Measurements from ENCODE around the gene PIGR. TPM values are rescaled to one million over a fixed set of nuclear protein-coding genes. Genes with fewer than 3 reads are reported as not detected.

The PIGR gene
- total RNA-seq, 1 experiment from 2014 or later = not detected

DNA sequence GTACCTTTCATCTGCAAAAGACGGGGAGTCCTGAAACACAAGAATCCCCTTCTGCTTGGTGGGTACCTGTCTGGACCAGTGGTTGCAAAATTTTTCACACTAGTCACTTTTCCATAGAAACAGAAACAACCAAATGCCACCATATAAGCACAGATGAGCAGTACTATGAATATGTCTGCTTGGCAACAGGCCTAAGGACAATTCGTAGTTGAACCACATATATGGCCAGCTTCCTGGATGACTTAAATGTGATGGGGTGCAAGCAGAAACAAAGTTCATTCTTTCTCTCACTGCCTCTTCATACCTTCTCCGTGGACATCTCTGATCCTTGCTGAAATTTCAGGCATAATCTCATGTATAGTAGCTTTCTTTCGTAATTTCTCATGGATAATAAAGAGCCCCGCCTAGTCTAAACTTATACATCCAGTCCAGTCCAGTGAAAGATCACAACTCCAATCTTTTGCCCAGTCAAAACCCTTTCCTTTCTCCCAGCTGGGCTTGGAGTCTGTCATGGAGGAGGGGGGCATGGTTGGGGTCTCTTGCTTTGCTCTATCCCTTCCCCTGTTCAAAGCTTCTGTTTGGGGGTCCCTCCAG, 16.9 kb upstream of the PIGR start:
- Mint-ChIP-seq H3K4me3 (no peak overlapping the region), H3K27me3 (ENCODE audit: low read depth) (peaks cover 2% of the 10 kb centered on the region), H3K36me3 (ENCODE audit: insufficient read depth in 1 of 3, low read depth in 3 of 3) (no peaks in the 10 kb centered on the region; a peak in 1 of 7 replicates), H3K4me1 (no peaks in the 10 kb centered on the region), H3K9me3 (no peaks in the 10 kb centered on the region), H3K27ac (no peak overlapping the region)
- WGBS (ENCODE audit: extremely low coverage, insufficient read length, low lambda C conversion rate) = no CpG with 5 or more reads among the region's 5 CpGs
- Histone ChIP-seq H3K27ac (ENCODE audit: insufficient read length, low read depth, low read length) (no peak overlapping the region), H3K79me1 (ENCODE audit: insufficient read depth, low read depth, low read length, poor library complexity, severe bottlenecking) (no peaks in the 10 kb centered on the region), H3K9ac (ENCODE audit: extremely low read depth, insufficient read length, low read length) (no peak overlapping the region), H3K56ac (ENCODE audit: insufficient read length, low read depth, low read length) (no peak overlapping the region), H3K14ac (ENCODE audit: insufficient read depth, low read length) (no peak overlapping the region), H3K4ac (ENCODE audit: low read depth, low read length) (no peak overlapping the region), H4K91ac (ENCODE audit: insufficient read length, low read depth, low read length) (no peak overlapping the region), H2AFZ (ENCODE audit: low read length) (no peak overlapping the region), H4K8ac (replicated peaks; ENCODE audit: insufficient read length, low read depth, low read length) (no peak overlapping the region), H2BK12ac (ENCODE audit: insufficient read length, low read depth, low read length) (no peak overlapping the region), H3K79me2 (ENCODE audit: insufficient read depth, low read length) (no peaks in the 10 kb centered on the region), H3K9me3 (ENCODE audit: control insufficient read depth, low read depth, low read length) (no peaks in the 10 kb centered on the region), H4K20me1 (ENCODE audit: control insufficient read depth, insufficient read depth, insufficient read length) (no peaks in the 10 kb centered on the region), H2BK5ac (ENCODE audit: insufficient read length, low read length) (no peak overlapping the region), H4K5ac (ENCODE audit: insufficient read length, low read depth, low read length) (no peak overlapping the region), H3K27me3 (ENCODE audit: insufficient read depth, low read length) (no peaks in the 10 kb centered on the region), H2BK15ac (ENCODE audit: low read depth, low read length) (no peak overlapping the region), H3K18ac (ENCODE audit: insufficient read length, low read depth, low read length) (no peak overlapping the region), H3T11ph (ENCODE audit: low read length) (no peak overlapping the region), H3K23ac (ENCODE audit: insufficient read length, low read depth, low read length) (no peak overlapping the region), H2BK20ac (ENCODE audit: low read depth, low read length, poor library complexity, severe bottlenecking) (no peak overlapping the region), H2AK5ac (ENCODE audit: insufficient read length, low read length) (no peak overlapping the region), H3K4me2 (ENCODE audit: insufficient read depth, insufficient read length, low read length) (no peak overlapping the region), H3K23me2 (ENCODE audit: insufficient read length, low read depth, low read length, poor library complexity, severe bottlenecking) (no peaks in the 10 kb centered on the region), H2BK120ac (ENCODE audit: low read depth, low read length, poor library complexity, severe bottlenecking) (no peak overlapping the region), H3K4me1 (ENCODE audit: insufficient read depth, low read length) (no peaks in the 10 kb centered on the region)
- no peak for DNase-seq
- TF ChIP-seq, protein P1, sequence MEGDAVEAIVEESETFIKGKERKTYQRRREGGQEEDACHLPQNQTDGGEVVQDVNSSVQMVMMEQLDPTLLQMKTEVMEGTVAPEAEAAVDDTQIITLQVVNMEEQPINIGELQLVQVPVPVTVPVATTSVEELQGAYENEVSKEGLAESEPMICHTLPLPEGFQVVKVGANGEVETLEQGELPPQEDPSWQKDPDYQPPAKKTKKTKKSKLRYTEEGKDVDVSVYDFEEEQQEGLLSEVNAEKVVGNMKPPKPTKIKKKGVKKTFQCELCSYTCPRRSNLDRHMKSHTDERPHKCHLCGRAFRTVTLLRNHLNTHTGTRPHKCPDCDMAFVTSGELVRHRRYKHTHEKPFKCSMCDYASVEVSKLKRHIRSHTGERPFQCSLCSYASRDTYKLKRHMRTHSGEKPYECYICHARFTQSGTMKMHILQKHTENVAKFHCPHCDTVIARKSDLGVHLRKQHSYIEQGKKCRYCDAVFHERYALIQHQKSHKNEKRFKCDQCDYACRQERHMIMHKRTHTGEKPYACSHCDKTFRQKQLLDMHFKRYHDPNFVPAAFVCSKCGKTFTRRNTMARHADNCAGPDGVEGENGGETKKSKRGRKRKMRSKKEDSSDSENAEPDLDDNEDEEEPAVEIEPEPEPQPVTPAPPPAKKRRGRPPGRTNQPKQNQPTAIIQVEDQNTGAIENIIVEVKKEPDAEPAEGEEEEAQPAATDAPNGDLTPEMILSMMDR (conservative IDR thresholded peaks at IDR 0.05) = no peak

Measured in H9 (cell line).